Stimulated activated memory B cell treated with anti-CD40 and anti-IgM and Interleukin-4, amounts not matched to agents 10 μg/mL and 1 μg/mL and 100 μg/mL, for 72 hours (primary cell): Measurements from ENCODE around the gene UBE2S.
"Not testable (repeated sequence)": the region's sequence is repeated elsewhere in the genome, so short reads cannot be mapped to it uniquely, and the experiment has no call there.

Experiments used
- ATAC-seq: fragments of 150-1000 bp; cut with Tn5 transposase; 2 replicates; pipeline ENCODE4 v1.10.0; 2021
- H3K27ac Mint-ChIP-seq: one replicate; pipeline ENCODE4 v1.8.0; 2022; ENCODE audit warnings: mild to moderate bottlenecking, mixed read lengths
- H3K27me3 Mint-ChIP-seq: one replicate; pipeline ENCODE4 v1.8.0; 2022; ENCODE audit warnings: mixed read lengths
- H3K36me3 Mint-ChIP-seq: one replicate; pipeline ENCODE4 v1.8.0; 2022; ENCODE audit warnings: mixed read lengths
- H3K4me1 Mint-ChIP-seq: one replicate; pipeline ENCODE4 v1.8.0; 2022; ENCODE audit warnings: mixed read lengths
- H3K4me3 Mint-ChIP-seq: one replicate; pipeline ENCODE4 v1.8.0; 2022; ENCODE audit warnings: mild to moderate bottlenecking, moderate library complexity, mixed read lengths
- H3K9me3 Mint-ChIP-seq: one replicate; pipeline ENCODE4 v1.8.0; 2022; ENCODE audit warnings: mixed read lengths

The UBE2S gene

DNA sequence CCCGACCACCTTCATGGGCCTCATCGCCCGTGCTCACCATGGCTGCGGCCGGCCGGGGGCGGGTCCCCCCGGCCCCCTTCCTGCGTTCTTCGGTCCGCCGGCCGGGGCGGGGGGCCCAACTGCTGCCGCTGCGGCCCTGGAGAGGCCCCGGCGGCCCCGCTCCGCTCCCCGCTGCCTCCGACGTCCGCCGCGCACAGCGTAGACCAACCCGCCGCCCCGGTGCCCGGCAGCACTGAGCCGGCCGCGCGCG lies at the start of gene UBE2S:
UBE2S (minus strand) TSS at position 239 of the 250 bp plus-strand sequence; CDS start at position 40, 199 bp downstream.
- Mint-ChIP-seq H3K4me3 (peak within 1 kb of the TSS; percentile 87), H3K27ac (peak within 1 kb of the TSS; percentile 94), H3K4me1 (peaks cover 17% of the 10 kb centered on the region), H3K36me3 (peaks cover 32% of the 10 kb centered on the region)
- not testable (repeated sequence) for H3K9me3 Mint-ChIP-seq, H3K27me3 Mint-ChIP-seq
- peak; percentile 32 for ATAC-seq

DNA sequence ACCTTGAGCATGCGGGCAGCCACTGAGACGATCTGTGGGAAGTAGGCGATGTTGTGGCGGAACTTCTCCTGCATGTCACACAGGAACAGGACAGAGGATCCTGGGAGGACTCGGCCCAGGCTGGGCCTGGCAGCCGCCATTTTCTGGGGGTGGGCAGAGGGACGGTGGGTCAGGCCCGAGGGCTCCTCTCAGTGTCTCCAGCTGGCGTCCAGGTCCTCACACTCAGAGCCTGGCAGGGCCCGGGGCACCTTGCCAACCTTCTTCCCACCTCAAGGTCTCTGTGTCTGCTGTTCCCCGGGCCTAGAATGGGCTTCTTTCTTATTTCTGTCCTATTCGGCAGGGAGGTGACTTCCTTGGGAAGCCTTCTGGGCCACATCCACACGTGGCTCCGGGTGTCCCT lies 48.8 kb upstream of the UBE2S start:
- H3K4me3 Mint-ChIP-seq, result no peak overlapping the region
- peaks cover 18% of the 10 kb centered on the region for H3K4me1 Mint-ChIP-seq
- H3K27me3 Mint-ChIP-seq, result peaks cover 25% of the 10 kb centered on the region
- peaks cover 43% of the 10 kb centered on the region for H3K36me3 Mint-ChIP-seq
- no peak overlapping the region for H3K27ac Mint-ChIP-seq
- ATAC-seq, result no peak
- H3K9me3 Mint-ChIP-seq, result no peaks in the 10 kb centered on the region

DNA sequence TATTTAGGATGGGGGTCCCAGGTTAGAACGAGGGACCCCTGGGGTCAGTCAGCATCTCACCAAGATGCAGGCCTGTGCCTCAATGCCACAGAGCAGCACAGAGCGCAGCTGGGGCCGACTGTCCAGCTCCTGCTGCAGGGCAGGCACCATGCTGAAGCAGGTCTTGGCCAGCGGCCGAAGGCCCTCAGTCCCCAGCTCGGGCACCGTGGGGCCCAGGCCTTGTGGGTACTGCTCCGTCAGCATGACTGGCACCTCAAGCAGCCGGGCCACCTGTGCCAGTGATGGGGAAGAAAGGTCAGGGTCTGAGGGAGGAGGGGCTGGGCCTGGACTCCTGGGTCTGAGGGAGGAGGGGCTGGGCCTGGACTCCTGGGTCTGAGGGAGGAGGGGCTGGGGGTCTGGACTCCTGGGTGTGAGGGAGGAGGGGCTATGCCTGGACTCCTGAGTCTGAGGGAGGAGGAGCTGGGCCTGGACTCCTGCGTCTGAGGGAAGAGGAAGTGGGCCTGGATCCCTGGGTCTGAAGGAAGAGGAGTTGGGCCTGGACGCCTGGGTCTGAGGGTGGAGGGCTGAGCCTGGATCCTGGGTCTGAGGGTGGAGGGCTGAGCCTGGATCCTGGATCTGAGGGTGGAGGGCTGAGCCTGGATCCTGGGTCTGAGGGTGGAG lies 48.1 kb upstream of the UBE2S start:
- Mint-ChIP-seq H3K36me3 (peaks cover 43% of the 10 kb centered on the region), H3K4me3 (no peak overlapping the region), H3K27me3 (peaks cover 25% of the 10 kb centered on the region), H3K27ac (no peak overlapping the region), H3K9me3 (no peaks in the 10 kb centered on the region), H3K4me1 (peaks cover 14% of the 10 kb centered on the region)
- no peak for ATAC-seq

DNA sequence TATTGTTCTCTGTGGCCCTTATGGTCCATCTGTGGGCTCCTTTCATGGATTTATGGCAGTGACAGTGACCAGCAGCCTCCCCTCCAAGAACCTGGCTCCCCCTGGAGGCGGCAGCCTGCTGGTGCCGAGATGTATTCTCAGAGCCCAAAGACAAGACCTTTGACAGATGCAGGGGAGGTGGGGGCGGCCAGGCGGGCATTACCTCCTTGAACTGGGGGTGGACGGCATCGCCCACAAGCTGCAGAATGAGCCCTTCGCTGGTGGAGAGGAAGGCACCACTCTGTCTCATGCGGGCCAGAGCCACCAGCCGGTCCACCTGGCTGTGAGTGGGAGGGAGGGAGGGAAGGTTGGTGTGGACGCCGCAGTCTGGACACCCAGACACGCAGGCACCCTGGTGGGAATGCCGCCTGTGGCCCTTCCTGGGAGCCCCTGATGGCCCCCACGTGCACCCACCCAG lies 47.2 kb upstream of the UBE2S start:
- no peaks in the 10 kb centered on the region for H3K9me3 Mint-ChIP-seq
- H3K27ac Mint-ChIP-seq, result no peak overlapping the region
- no peak overlapping the region for H3K4me3 Mint-ChIP-seq
- peaks cover 25% of the 10 kb centered on the region for H3K27me3 Mint-ChIP-seq
- ATAC-seq, result no peak
- peaks cover 43% of the 10 kb centered on the region for H3K36me3 Mint-ChIP-seq
- peaks cover 5% of the 10 kb centered on the region for H3K4me1 Mint-ChIP-seq

DNA sequence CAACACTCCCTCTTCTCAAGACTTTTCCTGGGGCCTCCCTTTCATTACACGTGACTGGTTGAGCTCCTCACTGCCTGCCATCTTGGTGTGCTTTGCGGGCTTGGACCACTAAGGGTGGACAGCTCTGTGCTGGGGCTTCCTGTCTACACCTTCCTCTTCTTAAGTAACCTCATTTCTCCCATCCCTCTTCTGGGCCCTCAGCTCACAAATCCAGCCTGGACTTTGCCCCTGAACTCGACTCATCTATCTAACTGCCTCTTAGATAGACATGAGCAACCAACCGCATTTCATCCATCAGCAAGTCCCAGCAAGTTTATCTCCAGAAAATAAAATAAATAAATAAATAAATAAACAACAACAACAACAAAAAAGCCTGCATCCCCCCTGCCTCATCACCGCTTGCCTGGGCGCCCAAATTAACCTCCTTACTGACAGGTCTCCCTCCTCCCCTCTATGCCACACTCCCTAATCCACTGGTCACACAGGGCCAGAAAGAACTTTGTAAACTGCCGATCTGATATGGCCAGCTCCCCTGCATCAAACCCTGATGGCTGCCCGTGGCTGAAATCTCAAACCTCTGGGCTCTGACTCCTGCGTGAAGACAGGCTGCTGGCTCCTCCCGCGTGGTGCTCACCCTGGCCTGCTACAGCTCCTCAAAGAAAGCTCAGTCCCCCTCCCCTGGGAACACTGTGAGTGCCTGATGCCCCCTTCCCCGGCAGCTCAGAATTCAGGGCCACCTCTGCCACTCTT lies 46.1 kb upstream of the UBE2S start:
- Mint-ChIP-seq H3K4me3 (peak overlapping the region; percentile 3), H3K36me3 (peaks cover 40% of the 10 kb centered on the region)

DNA sequence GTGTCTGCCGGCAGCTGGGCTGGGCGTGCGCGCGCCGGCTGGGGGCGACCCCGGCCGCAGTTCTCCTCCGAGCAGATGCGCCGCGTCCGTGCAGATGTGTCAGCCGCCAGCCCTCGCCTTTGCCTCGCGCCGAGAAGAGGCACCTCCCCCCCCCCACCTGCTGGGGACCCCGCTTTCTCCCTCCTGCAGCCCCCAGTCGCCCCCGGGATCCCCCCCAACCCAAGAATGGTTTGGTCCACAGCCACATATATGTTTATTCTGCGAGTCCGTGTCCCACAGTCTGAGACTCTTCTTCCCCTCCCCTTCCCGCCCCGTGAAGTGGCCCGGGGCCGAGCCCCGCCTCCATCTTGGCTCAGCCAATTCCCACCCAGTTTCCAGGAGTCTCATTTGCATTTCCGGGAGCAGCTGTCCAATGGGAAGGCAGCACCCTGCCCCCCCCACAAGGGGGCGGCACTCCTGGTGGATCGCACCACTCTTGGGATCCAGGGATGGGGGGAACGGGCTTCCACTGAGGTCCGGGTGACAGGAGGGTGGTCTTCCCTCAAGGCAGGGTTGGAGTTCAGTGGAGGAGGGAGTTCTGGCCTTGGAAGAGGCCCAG lies 45.3 kb upstream of the UBE2S start:
- Mint-ChIP-seq H3K36me3 (peaks cover 38% of the 10 kb centered on the region), H3K27me3 (peaks cover 25% of the 10 kb centered on the region), H3K4me3 (no peak overlapping the region), H3K4me1 (no peaks in the 10 kb centered on the region), H3K9me3 (no peaks in the 10 kb centered on the region), H3K27ac (no peak overlapping the region)
- ATAC-seq, result no peak

More for the DNA sequence above, 46.1 kb upstream of the UBE2S start:
- ATAC-seq, result no peak
- Mint-ChIP-seq H3K27me3 (peaks cover 25% of the 10 kb centered on the region), H3K4me1 (no peaks in the 10 kb centered on the region), H3K27ac (no peak overlapping the region), H3K9me3 (no peaks in the 10 kb centered on the region)

DNA sequence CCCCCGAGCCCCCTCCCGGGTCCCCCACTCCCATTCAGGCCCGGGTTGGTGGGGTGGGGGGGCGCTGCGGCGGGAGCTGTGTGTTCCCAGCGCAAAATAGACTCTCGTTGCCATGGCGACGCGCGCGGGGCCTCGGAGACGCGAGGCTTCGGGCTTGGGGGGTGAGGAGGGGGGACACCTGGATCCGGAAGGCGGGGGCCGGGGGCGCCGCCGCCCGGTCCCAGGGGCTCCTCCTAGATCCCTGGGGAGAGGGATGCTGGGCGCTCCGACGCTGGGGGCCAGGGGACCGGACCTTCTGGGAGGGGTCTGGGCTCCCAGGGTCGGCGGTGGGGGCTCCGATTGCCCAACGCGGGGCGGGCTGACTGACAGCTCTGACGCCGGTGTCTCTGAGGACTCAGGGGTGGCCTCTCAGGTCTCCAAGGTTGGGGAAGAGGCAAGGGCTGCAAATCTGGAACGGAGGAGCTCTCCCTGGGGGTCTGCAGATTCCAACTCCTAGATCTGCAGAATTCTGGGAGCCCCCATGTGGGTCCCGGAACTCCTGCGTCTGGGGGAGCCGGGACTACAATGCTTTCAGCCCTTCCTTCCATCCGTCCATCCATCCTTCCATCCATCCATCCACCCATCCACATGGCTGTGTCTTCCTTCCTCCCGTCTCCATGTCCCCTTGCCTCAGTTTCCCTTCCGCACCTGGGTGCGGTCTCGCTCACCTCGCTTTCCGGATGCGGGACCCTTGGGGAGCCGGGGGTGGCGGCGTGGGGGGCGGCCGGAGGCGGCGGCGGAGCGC lies 44.6 kb upstream of the UBE2S start:
- no peaks in the 10 kb centered on the region for H3K9me3 Mint-ChIP-seq
- peak overlapping the region; percentile 54 for H3K4me3 Mint-ChIP-seq
- no peak overlapping the region for H3K27ac Mint-ChIP-seq
- H3K36me3 Mint-ChIP-seq, result peaks cover 38% of the 10 kb centered on the region
- peaks cover 25% of the 10 kb centered on the region for H3K27me3 Mint-ChIP-seq
- H3K4me1 Mint-ChIP-seq, result no peaks in the 10 kb centered on the region
- no peak for ATAC-seq

DNA sequence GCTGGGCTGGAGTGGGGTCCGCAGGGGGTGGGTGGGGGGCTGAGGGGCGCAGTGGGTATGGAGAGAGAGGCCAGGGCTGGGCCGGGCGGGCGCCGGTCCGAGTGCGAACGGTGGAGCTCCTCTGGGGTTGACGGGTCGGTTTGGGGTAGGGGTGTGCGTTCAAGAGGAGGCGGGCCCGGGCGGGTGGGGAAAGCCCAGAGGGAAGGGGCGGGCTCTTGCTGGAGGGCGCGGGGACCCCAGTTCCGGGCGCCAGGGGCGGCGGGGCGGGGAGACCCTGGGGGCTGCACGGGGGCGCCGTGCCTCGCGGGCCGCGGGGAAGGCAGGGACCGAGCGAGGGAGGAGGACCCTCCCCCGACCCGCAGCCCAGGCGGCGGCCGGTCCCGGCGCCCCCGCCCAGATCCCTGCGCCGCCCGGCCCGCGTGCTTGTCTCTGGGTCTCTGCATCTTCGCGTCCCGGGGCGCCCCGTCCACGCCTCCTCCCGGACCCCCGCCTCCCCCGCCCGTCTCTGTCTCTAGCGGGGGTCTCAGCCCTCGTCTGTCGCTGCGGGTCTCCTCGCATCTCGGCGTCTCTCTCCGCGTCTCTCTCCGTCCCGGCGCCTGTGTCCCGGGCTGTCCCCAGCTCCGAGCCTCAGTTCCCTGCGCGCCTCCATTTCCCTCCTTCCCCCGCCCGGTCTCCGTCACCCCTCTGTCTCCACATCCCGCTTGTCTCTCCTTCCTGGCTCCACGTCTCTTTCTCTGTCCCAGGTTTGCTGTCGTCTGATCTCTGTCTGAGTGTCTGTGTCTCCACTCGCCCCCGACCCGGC lies 43.8 kb upstream of the UBE2S start:
- Mint-ChIP-seq H3K36me3 (peaks cover 31% of the 10 kb centered on the region), H3K9me3 (no peaks in the 10 kb centered on the region), H3K4me3 (peak overlapping the region; percentile 54), H3K4me1 (no peaks in the 10 kb centered on the region), H3K27ac (no peak overlapping the region), H3K27me3 (peaks cover 25% of the 10 kb centered on the region)
- ATAC-seq, result peak; percentile 55

DNA sequence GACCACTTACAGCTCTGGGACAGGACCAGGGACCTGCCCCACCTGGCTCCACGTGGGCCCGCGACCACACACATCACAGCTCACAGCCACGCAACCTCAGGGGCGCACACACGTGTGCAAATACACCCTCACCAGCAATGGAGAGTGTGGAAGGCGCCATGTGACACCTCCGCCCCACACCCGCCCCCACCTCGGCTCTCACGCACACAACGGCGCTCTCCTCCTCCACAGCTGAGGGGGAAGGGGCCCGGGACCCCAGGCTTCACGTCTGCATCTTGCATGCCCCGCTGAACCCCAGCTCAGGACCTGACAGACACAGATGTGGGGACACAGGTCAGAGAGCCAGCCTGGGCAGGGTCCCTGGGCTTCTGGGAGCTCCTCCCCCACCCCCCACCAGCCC lies 41.9 kb upstream of the UBE2S start:
- no peaks in the 10 kb centered on the region for H3K4me1 Mint-ChIP-seq
- peaks cover 24% of the 10 kb centered on the region for H3K27me3 Mint-ChIP-seq
- H3K27ac Mint-ChIP-seq, result no peak overlapping the region
- H3K36me3 Mint-ChIP-seq, result peaks cover 15% of the 10 kb centered on the region
- no peaks in the 10 kb centered on the region for H3K9me3 Mint-ChIP-seq
- no peak for ATAC-seq
- no peak overlapping the region for H3K4me3 Mint-ChIP-seq

DNA sequence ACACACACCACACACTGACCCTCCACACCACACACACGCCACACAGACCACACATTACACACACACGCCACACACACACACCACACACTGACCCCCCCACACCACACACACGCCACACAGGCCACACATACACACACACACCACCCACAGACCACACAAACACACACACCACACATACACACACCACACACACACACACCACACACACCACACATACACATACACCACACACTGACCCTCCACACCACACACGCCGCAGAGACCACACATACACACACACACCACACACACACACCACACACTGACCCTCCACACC lies 40.5 kb upstream of the UBE2S start:
- H3K36me3 Mint-ChIP-seq, H3K27ac Mint-ChIP-seq, ATAC-seq, H3K4me3 Mint-ChIP-seq, H3K4me1 Mint-ChIP-seq, H3K9me3 Mint-ChIP-seq: not testable (repeated sequence)
- peaks cover 24% of the 10 kb centered on the region for H3K27me3 Mint-ChIP-seq

DNA sequence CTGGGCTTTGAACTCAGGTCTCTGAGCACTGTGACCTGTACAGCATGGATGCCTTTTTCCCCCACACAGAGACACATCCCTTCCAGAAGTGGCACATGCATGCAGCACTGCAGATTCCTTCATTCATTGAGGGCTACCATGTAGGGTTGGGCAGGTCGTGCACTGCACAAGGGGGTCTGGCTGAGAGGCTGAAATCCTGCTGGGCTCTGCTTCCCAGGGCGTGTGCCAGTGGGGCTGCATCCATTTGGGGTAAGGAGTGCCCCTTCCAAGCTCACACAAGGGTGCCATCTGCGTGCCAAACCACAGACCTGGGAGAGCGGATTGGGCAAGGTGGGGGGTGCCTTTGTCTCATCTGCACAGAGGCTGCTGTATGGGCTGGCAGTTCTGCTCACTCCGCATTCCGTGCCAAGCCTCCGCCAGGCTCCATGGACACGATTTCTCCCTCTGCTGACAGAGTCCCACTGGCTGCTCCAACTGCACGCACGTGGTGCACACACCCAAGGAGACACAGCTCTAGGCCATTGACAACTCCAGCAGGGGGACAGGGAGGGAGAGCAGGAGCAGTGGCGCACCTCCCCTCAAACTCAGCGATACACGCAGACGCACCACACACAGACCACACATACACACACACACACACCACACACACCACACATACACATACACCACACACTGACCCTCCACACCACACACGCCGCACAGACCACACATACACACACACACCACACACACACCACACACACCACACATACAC lies 40.0 kb upstream of the UBE2S start:
- Mint-ChIP-seq H3K36me3 (no peaks in the 10 kb centered on the region), H3K4me1 (peaks cover 7% of the 10 kb centered on the region), H3K27ac (no peak overlapping the region), H3K9me3 (no peaks in the 10 kb centered on the region), H3K4me3 (no peak overlapping the region), H3K27me3 (peaks cover 26% of the 10 kb centered on the region)
- peak; percentile 40 for ATAC-seq

DNA sequence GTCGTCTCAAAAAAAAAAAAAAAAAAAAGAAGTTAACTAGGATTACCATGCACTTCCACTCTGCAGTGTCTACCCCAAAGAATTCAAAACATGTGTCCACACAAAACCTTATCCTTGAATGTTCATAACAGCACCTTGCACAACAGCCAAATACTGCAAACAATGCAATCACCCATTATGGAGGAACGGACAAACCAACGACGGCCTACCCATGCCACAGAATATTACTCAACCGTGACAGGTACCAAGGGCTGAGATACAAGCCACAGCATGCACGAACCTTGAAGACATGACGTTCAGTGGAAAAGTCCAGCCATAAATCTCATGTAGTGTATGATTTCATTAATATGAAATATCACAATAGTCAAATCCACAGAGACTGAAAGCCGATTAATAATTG lies 38.5 kb upstream of the UBE2S start:
- H3K4me1 Mint-ChIP-seq, result peaks cover 14% of the 10 kb centered on the region
- H3K36me3 Mint-ChIP-seq, result no peaks in the 10 kb centered on the region
- ATAC-seq, result no peak
- H3K9me3 Mint-ChIP-seq, result no peaks in the 10 kb centered on the region
- peaks cover 41% of the 10 kb centered on the region for H3K27me3 Mint-ChIP-seq
- no peak overlapping the region for H3K27ac Mint-ChIP-seq
- H3K4me3 Mint-ChIP-seq, result no peak overlapping the region

DNA sequence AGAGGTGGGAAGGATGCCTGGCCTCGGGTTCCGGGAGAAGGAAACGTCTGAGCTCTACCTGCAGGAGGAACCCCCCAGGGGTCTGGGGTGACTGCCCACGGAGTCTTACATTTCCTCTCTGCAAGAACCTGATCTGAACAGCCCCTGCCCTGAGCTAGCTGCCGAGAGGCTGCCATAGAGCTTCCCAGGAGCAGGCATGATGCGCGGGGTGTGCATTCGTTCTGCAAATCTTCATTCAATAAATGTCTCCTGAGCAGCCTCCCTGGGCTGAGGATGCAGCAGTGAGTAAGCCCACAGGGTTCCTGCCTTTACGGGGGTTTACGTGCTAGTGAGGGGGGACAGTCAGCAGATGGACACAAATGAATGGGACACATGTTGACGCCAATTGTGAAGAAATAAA lies 37.1 kb upstream of the UBE2S start:
- Mint-ChIP-seq H3K36me3 (no peaks in the 10 kb centered on the region), H3K27ac (no peak overlapping the region), H3K27me3 (peaks cover 55% of the 10 kb centered on the region), H3K4me1 (peaks cover 24% of the 10 kb centered on the region), H3K9me3 (no peaks in the 10 kb centered on the region), H3K4me3 (no peak overlapping the region)
- ATAC-seq, result no peak

DNA sequence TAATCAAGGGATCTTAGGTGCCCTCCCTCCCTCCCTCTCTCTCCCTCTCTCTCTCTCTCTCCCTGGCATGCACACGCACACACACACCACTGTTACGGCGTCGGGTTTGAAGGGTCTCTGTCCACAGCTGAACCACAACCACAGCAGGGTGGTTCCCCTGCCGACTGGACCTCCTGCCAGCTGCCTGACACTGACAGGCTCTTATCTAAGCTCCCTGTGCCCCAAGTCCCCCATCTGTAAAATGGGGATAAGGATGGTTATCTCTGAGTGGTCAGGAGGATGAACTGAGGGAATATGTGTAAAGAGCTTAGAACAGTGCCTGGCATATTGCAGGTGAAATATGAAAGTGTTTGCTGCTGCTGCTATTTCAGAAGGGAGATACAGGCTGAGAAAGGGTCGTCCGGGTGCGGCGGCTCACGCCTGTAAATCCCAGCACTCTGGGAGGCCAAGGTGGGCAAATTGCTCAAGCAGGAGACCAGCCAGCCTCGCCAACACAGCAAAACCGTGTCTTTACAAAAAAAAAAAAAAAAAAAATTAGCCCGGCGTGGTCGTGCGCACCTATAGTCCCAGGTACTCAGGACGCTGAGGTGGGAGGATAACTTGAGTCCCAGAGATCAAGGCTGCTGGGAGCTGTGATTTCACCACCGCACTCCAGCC lies 36.4 kb upstream of the UBE2S start:
- Mint-ChIP-seq H3K27ac (no peak overlapping the region), H3K4me3 (no peak overlapping the region)
- ATAC-seq, result no peak

More for the DNA sequence above, 36.4 kb upstream of the UBE2S start:
- no peaks in the 10 kb centered on the region for H3K9me3 Mint-ChIP-seq
- H3K4me1 Mint-ChIP-seq, result peaks cover 31% of the 10 kb centered on the region
- peaks cover 5% of the 10 kb centered on the region for H3K36me3 Mint-ChIP-seq
- H3K27me3 Mint-ChIP-seq, result peaks cover 62% of the 10 kb centered on the region
